Measurements from ENCODE around the gene TRAM2. TPM values are rescaled to one million over a fixed set of nuclear protein-coding genes. Genes with fewer than 3 reads are reported as not detected.

TRAM2 gene
- total and polyA plus RNA-seq, 4 donors, result 7.3 to 20.3 (median 13.0) TPM

DNA sequence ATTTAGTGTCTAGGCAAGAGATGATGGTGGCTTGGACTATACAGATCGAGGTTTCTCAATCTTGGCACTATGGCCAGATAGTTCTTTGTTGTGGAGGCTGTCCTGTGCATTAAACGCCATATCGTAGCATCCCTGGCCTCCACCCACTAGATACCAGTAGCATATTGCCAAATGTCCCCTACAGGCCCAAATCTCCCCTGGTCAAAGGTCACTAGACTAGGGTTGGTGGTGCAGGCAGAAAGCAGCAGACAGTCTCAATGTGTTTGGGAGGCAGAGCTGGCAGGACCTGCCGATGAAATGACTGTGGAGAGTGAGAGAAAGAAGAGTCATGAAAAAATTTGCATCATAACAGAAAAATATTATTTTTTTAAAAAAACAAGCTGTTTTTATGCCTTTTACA, 63.0 kb downstream of the TRAM2 start:
- Histone ChIP-seq H3K27me3 (ENCODE audit: control insufficient read depth in 4 of 4, insufficient read depth in 4 of 4, low read length in 3 of 4) (no peaks in the 10 kb centered on the region), H3K9me3 (ENCODE audit: control insufficient read depth in 4 of 4, low read length in 3 of 4) (no peaks in the 10 kb centered on the region), H3K9ac (ENCODE audit: low read depth in 1 of 2, low read length in 2 of 2) (no peak overlapping the region), H3K4me1 (ENCODE audit: control insufficient read depth in 4 of 4, insufficient read depth in 4 of 4, low read length in 3 of 4) (peaks cover 3 to 20% (median 11%) of the 10 kb centered on the region in 4 donors), H3K36me3 (ENCODE audit: control insufficient read depth in 4 of 4, insufficient read depth in 3 of 4, low read depth in 1 of 4, low read length in 3 of 4) (peaks cover 3 to 17% (median 11%) of the 10 kb centered on the region in 4 donors), H3K27ac (ENCODE audit: low read depth in 1 of 2, low read length in 2 of 2) (no peak overlapping the region), H3K4me3 (ENCODE audit: low read depth in 1 of 3, low read length in 3 of 3) (no peak overlapping the region)
- no peak for DNase-seq (ENCODE audit: low spot score)
- WGBS, result 89% methylated on average over 4 of the region's 4 CpGs
- TF ChIP-seq, protein P1, sequence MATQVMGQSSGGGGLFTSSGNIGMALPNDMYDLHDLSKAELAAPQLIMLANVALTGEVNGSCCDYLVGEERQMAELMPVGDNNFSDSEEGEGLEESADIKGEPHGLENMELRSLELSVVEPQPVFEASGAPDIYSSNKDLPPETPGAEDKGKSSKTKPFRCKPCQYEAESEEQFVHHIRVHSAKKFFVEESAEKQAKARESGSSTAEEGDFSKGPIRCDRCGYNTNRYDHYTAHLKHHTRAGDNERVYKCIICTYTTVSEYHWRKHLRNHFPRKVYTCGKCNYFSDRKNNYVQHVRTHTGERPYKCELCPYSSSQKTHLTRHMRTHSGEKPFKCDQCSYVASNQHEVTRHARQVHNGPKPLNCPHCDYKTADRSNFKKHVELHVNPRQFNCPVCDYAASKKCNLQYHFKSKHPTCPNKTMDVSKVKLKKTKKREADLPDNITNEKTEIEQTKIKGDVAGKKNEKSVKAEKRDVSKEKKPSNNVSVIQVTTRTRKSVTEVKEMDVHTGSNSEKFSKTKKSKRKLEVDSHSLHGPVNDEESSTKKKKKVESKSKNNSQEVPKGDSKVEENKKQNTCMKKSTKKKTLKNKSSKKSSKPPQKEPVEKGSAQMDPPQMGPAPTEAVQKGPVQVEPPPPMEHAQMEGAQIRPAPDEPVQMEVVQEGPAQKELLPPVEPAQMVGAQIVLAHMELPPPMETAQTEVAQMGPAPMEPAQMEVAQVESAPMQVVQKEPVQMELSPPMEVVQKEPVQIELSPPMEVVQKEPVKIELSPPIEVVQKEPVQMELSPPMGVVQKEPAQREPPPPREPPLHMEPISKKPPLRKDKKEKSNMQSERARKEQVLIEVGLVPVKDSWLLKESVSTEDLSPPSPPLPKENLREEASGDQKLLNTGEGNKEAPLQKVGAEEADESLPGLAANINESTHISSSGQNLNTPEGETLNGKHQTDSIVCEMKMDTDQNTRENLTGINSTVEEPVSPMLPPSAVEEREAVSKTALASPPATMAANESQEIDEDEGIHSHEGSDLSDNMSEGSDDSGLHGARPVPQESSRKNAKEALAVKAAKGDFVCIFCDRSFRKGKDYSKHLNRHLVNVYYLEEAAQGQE (IDR thresholded peaks at IDR 0.05), result no peak
- no peak for TF ChIP-seq YY1 (IDR thresholded peaks at IDR 0.05)
- no peak for TF ChIP-seq FOXA1 (IDR thresholded peaks at IDR 0.05)
- peak; percentile 21 for TF ChIP-seq TAF1 (conservative IDR thresholded peaks at IDR 0.05)
- no peak for TF ChIP-seq JUND (IDR thresholded peaks at IDR 0.05)
- peak; percentile 59 to 73 for TF ChIP-seq HNF4A (conservative IDR thresholded peaks at IDR 0.05)
- no peak for TF ChIP-seq EGR1 (IDR thresholded peaks at IDR 0.05; ENCODE audit: low read depth in 2 of 2)
- TF ChIP-seq, protein P2, sequence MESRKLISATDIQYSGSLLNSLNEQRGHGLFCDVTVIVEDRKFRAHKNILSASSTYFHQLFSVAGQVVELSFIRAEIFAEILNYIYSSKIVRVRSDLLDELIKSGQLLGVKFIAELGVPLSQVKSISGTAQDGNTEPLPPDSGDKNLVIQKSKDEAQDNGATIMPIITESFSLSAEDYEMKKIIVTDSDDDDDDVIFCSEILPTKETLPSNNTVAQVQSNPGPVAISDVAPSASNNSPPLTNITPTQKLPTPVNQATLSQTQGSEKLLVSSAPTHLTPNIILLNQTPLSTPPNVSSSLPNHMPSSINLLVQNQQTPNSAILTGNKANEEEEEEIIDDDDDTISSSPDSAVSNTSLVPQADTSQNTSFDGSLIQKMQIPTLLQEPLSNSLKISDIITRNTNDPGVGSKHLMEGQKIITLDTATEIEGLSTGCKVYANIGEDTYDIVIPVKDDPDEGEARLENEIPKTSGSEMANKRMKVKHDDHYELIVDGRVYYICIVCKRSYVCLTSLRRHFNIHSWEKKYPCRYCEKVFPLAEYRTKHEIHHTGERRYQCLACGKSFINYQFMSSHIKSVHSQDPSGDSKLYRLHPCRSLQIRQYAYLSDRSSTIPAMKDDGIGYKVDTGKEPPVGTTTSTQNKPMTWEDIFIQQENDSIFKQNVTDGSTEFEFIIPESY (IDR thresholded peaks at IDR 0.05), result no peak
- TF ChIP-seq CTCF (IDR thresholded peaks at IDR 0.05; ENCODE audit: low read depth, low read length, missing input control), result no peak
- TF ChIP-seq ATF3 (IDR thresholded peaks at IDR 0.05), result no peak
- no peak for TF ChIP-seq GABPA (IDR thresholded peaks at IDR 0.05 in 1 of 2, conservative IDR thresholded peaks at IDR 0.05 in 1 of 2)
- TF ChIP-seq RAD21 (IDR thresholded peaks at IDR 0.05), result no peak
- TF ChIP-seq, protein P3, sequence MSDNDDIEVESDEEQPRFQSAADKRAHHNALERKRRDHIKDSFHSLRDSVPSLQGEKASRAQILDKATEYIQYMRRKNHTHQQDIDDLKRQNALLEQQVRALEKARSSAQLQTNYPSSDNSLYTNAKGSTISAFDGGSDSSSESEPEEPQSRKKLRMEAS (IDR thresholded peaks at IDR 0.05), result no peak
- TF ChIP-seq SP1 (IDR thresholded peaks at IDR 0.05), result peak; percentile 22
- peak; percentile 19 for TF ChIP-seq HNF4G (IDR thresholded peaks at IDR 0.05)
- no peak for TF ChIP-seq NR2F2 (IDR thresholded peaks at IDR 0.05)
- no peak for TF ChIP-seq RXRA (IDR thresholded peaks at IDR 0.05)
- no peak for TF ChIP-seq FOXA2 (IDR thresholded peaks at IDR 0.05)

Data from liver (tissue), 9 donors.